GM21737 (cell line): ENCODE data around the gene UTY.

Experiments
- ATAC-seq: cut with Tn5 transposase; IDR thresholded peaks from one replicate; pipeline ENCODE4 v1.9.1; 2021; ENCODE audit warnings: mild to moderate bottlenecking, moderate library complexity; ENCODE audit not compliant: unreplicated experiment

Gene UTY

GRCh38 chrY:13416869-13417661 lies 62.8 kb downstream of the UTY start:
- peak; percentile 76 for ATAC-seq

- ATAC-seq: no peak
Observed at GRCh38 chrY:13415556-13415955, 64.3 kb downstream of the UTY start.

DNA sequence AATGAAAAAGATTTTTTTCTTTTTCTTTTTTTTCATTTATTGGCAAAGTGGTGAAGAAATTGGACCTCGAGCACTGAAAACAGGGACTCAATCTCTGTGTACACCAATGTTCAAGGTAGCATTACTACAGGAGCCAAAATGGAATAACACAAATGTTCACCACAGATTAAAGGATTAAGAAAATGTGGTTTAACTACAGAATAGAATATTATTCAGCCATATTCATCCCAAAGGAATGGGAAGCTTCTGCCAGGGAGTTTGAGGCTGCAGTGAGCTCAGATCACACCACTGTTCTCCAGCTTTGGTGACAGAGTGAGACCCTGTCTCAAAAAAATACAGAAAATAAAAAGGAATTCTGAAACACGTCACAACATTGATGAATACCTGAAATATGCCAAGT lies 81.0 kb downstream of the UTY start:
- ATAC-seq: no peak

GRCh38 chrY:13381110-13381683 lies 98.6 kb downstream of the UTY start:
- ATAC-seq: no peak

GRCh38 chrY:13370868-13371800 lies 108.7 kb downstream of the UTY start:
- no peak for ATAC-seq

DNA sequence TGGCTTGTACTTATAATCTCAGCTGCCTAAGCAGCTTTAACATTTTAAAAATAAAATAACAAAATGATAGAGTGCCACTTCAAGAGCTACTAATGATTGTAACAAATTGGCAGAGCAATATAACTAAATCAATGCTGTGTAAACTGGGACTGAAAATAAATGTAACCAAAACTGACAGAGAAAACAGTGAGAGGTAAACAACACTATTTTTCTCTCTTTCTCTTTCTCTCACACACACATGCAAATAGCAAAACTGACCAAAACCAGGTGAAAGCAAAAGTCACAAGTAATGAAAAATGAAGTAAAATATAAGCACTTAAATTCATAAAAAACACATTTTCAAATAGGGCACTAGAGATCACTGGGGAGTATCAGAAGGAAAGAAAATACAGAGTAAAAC lies 109.6 kb downstream of the UTY start:
- ATAC-seq: no peak

DNA sequence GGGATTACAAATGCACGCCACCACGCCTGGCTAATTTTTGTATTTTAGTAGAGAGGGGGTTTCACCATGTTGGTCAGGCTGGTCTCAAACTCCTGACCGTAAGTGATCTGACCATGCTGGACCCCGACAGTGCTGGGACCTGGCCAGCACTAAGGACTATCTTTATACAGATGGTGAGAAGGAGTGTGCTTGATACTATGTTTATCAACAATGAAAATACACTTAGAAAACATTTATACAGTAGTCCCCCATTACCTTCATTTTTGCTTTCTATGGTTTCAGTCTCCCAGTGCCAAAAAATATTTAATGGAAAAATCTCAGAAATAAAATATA lies 111.4 kb downstream of the UTY start:
- ATAC-seq: no peak

GRCh38 chrY:13363641-13364040 lies 116.2 kb downstream of the UTY start:
- no peak for ATAC-seq

GRCh38 chrY:13362662-13363061 lies 117.2 kb downstream of the UTY start:
- ATAC-seq: no peak

GRCh38 chrY:13361656-13362636 lies 117.9 kb downstream of the UTY start:
- ATAC-seq: no peak

DNA sequence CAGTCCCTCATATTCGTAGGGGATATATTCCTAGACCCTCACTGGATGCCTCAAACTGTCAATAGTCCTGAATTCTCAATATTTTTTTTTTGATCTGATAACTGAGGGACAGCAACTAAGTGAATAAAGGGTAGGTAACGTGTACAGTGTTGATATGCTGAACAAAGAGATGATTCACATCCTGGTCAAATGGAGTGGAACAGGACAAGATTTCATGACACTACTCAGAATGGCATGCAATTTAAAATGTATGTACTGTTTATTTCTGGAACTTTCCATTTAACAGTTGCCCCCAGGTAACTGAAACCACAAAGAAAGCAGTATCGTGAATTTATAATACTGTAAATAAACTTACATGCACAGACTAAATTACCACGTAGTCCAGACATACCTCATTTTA lies 128.4 kb downstream of the UTY start:
- no peak for ATAC-seq

DNA sequence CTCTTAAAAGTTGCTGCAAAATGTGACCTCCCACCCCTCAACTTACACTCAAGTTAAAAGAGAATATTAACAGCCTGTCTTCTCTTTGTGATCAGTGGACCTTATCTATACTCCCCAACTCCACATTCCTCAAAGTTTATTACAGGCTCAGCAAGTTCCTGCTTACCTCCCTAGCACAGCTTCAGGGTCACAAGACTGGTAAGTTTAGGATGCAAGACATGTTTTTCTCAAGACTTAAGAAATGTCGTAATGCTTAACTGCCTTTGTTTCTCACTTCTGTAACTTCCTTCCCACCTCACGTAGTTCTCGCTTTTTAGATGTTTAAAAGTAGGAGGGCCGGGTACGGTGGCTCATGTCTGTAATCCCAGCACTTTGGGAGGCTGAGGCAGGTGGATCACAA lies 132.7 kb downstream of the UTY start:
- no peak for ATAC-seq

DNA sequence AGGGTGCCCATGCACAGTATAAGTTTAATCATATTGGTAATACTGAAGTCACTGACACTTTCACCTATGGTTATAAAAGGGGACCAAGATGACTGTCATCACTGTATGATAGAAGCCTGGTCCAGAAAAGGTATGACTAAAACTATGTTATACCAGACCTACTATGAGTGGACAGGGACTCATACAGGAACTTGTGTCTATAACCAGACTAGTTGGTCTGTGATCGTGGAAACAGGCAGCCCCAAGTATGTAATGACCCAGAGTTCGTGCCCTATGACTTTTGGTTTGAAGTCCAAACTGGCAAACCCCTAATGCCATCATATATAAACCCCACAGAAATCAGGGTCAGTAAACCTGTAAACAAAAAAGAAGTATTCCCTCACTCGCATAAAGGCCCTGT lies 134.3 kb downstream of the UTY start:
- no peak for ATAC-seq

DNA sequence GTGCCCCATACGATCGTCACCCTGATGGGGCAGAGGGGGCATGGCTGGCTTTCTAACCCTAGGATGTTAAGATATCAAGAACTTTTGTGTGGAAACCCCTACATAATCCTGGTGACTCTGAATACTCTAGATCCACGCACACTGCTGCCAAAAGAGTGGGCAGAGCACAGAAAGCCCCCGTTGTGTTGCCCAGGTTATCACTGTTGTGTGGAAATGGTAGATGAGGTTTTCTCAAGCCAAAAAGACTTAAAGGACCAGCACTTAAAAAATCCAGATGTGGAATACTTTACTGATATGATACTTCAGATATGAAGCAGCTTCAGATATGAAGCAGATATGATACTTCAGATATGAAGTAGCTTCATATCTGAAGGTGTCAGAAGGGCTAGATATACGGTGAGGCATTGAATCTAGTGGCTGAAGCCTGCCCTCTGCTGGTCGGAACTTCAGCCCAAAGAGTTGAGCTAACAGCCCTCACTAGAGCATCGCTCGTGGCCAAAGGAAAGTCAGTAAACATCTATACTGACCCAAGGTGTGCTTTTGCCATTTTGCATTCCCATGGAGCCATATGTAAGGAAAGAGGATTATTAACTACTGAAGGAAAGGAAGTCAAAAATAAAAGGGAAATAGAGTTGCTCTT lies 136.4 kb downstream of the UTY start:
- ATAC-seq: no peak

DNA sequence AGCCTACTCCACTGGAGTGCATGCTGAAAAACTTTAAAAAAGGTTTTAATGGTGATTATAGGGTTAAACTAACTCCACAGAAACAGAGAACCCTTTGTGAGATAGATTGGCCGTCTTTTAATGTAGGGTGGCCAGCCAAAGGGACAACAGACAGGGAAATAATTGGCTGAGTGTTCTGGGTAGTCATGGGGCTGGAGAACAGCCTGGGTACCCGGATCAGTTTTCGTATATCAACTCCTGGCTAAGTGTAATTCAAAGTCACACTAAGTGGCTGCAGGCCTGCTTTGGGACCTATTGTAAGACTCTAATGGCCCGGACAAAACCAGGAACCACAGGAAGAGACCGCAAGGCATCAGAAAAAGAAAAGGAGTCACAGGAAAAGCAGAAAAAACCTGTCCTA lies 139.9 kb downstream of the UTY start:
- ATAC-seq: no peak

GRCh38 chrY:13339381-13339780 lies 140.5 kb downstream of the UTY start:
- no peak for ATAC-seq

- no peak for ATAC-seq
Observed at GRCh38 chrY:13338711-13339110, 141.1 kb downstream of the UTY start.

DNA sequence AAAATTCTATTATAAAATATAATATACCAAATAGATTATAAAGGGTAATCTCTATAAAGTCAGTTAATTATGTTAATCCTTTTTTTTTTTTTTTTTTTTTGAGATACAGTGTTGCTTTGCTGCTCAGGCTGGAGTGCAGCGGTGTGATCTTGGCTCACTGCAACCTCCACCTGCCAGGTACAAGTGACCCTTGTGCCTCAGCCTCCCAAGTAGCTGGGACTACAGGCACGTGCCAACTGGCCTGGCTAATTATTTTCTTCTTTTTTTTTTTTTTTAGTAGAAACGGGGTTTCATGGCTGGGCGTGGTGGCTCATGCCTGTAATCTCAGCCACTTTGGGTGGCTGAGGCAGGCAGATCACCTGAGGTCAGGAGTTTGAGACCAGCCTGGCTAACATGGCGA lies 141.9 kb downstream of the UTY start:
- ATAC-seq: no peak

DNA sequence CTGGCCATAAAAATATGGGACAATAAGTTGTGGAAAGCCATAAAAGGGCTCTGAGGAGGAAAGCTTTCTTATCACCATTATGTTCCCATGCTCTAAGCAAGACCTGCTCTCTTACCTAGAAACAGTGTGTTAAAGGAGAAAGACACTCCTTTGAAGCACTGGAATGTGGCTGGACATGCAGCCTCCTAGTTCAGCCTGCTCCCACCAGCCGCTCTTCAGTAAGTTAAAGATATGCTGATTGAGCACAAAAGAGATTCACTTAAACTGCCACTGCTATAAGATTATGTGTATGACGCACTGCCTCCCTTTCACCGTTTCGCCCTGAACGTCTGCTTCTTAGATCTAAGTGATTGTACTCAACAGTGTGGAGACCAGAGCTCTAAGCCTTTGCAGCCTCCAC lies 146.0 kb downstream of the UTY start:
- ATAC-seq: no peak

DNA sequence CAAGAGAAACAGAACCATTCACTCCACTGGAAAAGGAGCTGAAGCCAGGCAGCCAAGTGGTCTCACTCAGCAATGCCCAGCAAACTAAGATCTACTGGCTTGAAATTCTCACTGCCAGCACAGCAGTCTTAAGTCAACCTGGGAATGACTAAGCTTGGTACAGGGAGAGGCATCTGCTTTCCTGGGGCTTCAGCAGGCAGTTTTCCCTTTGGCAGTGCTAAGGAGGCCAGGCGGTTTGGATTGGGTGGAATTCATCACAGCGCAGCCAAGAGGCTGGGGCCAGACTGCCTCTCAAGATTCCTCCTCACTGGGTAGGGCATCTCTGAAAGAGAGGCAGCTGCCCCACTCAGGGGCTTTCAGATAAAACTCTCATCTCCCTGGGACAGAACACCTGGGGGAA lies 149.2 kb downstream of the UTY start:
- no peak for ATAC-seq
